ENCODE results near the gene TREML2.
"Not testable (repeated sequence)": the region's sequence is repeated elsewhere in the genome, so short reads cannot be mapped to it uniquely, and the experiment has no call there.

Gene TREML2

GRCh38 chr6:41200901-41201763 is at the start of gene TREML2:
Gene TREML2 (minus strand): TSS chr6:41201149. CDS start chr6:41201008, 141 bp downstream.
- FAIRE-seq, result peak; percentile 38

GRCh38 chr6:41247882-41248705 is 47.1 kb upstream of the TREML2 start:
- no peak for DNase-seq (ENCODE audit: extremely low spot score, insufficient read length, low read depth)
- peak; percentile 76 for FAIRE-seq

More at GRCh38 chr6:41200901-41201763, at the start of gene TREML2:
- no peak for DNase-seq (ENCODE audit: extremely low spot score, insufficient read length, low read depth)

GRCh38 chr6:41247288-41247865 is 46.4 kb upstream of the TREML2 start:
- FAIRE-seq (no peak), DNase-seq (ENCODE audit: extremely low spot score, insufficient read length, low read depth) (no peak)

GRCh38 chr6:41246529-41246928 is 45.6 kb upstream of the TREML2 start:
- not testable (repeated sequence) for DNase-seq (ENCODE audit: extremely low spot score, insufficient read length, low read depth); FAIRE-seq

- FAIRE-seq (no peak), DNase-seq (ENCODE audit: extremely low spot score, insufficient read length, low read depth) (no peak)
These were observed 38.7 kb upstream of the TREML2 start for GRCh38 chr6:41239467-41240159.

- DNase-seq (ENCODE audit: extremely low spot score, insufficient read length, low read depth), result no peak
- FAIRE-seq, result no peak
These were observed 36.2 kb upstream of the TREML2 start for GRCh38 chr6:41237128-41237527.

GRCh38 chr6:41236276-41236675 is 35.3 kb upstream of the TREML2 start:
- no peak for DNase-seq (ENCODE audit: extremely low spot score, insufficient read length, low read depth)

GRCh38 chr6:41232667-41233066 is 31.7 kb upstream of the TREML2 start:
- no peak for FAIRE-seq
- no peak for DNase-seq (ENCODE audit: extremely low spot score, insufficient read length, low read depth)

More at GRCh38 chr6:41236276-41236675, 35.3 kb upstream of the TREML2 start:
- FAIRE-seq, result no peak

- FAIRE-seq, result no peak
These were observed 30.3 kb upstream of the TREML2 start for GRCh38 chr6:41231246-41231645.

GRCh38 chr6:41229721-41230120 is 28.8 kb upstream of the TREML2 start:
- DNase-seq (ENCODE audit: extremely low spot score, insufficient read length, low read depth) (no peak), FAIRE-seq (no peak)

More at GRCh38 chr6:41231246-41231645, 30.3 kb upstream of the TREML2 start:
- no peak for DNase-seq (ENCODE audit: extremely low spot score, insufficient read length, low read depth)

- DNase-seq (ENCODE audit: extremely low spot score, insufficient read length, low read depth) (no peak), FAIRE-seq (no peak)
These were observed 27.7 kb upstream of the TREML2 start for GRCh38 chr6:41228616-41229015.

GRCh38 chr6:41228096-41228495 is 27.1 kb upstream of the TREML2 start, which contains the start of gene TREML4:
Gene TREML4 (plus strand): TSS chr6:41228349. CDS start chr6:41228428, 79 bp downstream.
- DNase-seq (ENCODE audit: extremely low spot score, insufficient read length, low read depth) (no peak), FAIRE-seq (no peak)

GRCh38 chr6:41226752-41227151 is 25.8 kb upstream of the TREML2 start:
- DNase-seq (ENCODE audit: extremely low spot score, insufficient read length, low read depth) (no peak), FAIRE-seq (no peak)

GRCh38 chr6:41224800-41225199 is 23.9 kb upstream of the TREML2 start:
- no peak for DNase-seq (ENCODE audit: extremely low spot score, insufficient read length, low read depth)
- no peak for FAIRE-seq

- no peak for FAIRE-seq
These were observed 21.6 kb upstream of the TREML2 start for GRCh38 chr6:41222513-41222912.

GRCh38 chr6:41222045-41222444 is 21.1 kb upstream of the TREML2 start:
- FAIRE-seq (no peak), DNase-seq (ENCODE audit: extremely low spot score, insufficient read length, low read depth) (no peak)

More at GRCh38 chr6:41222513-41222912, 21.6 kb upstream of the TREML2 start:
- DNase-seq (ENCODE audit: extremely low spot score, insufficient read length, low read depth), result no peak

- DNase-seq (ENCODE audit: extremely low spot score, insufficient read length, low read depth), result no peak
- no peak for FAIRE-seq
These were observed 15.7 kb upstream of the TREML2 start for GRCh38 chr6:41216616-41217015.

GRCh38 chr6:41215777-41216176 is 14.8 kb upstream of the TREML2 start:
- no peak for DNase-seq (ENCODE audit: extremely low spot score, insufficient read length, low read depth)
- FAIRE-seq, result no peak

GRCh38 chr6:41214559-41215238 is 13.8 kb upstream of the TREML2 start:
- no peak for FAIRE-seq
- no peak for DNase-seq (ENCODE audit: extremely low spot score, insufficient read length, low read depth)
